Astrocyte of the cerebellum (primary cell): ENCODE measurements around the gene MATN4.

Experiments
- DNase-seq: peaks from one replicate; pipeline ENCODE4 v3.0.0-alpha.2; 2011; ENCODE audit warnings: low read depth
- H3K4me3 ChIP-seq: 2 replicates; pipeline ENCODE4 v1.5.1; 2011; ENCODE audit warnings: mild to moderate bottlenecking, low read depth, low read length, moderate library complexity
- in situ Hi-C: cut with HindIII; loops from 2 replicates; pipeline ENCODE4 v1.10.0; 2017; ENCODE audit warnings: low sequenced_read_pairs
- TF ChIP-seq, protein P1 (sequence below): IDR thresholded peaks from 2 replicates; pipeline ENCODE4 v1.5.1; 2012; ENCODE audit warnings: low read length, low read depth, moderate library complexity, mild to moderate bottlenecking; ENCODE audit errors: missing control alignments

Gene MATN4

DNA sequence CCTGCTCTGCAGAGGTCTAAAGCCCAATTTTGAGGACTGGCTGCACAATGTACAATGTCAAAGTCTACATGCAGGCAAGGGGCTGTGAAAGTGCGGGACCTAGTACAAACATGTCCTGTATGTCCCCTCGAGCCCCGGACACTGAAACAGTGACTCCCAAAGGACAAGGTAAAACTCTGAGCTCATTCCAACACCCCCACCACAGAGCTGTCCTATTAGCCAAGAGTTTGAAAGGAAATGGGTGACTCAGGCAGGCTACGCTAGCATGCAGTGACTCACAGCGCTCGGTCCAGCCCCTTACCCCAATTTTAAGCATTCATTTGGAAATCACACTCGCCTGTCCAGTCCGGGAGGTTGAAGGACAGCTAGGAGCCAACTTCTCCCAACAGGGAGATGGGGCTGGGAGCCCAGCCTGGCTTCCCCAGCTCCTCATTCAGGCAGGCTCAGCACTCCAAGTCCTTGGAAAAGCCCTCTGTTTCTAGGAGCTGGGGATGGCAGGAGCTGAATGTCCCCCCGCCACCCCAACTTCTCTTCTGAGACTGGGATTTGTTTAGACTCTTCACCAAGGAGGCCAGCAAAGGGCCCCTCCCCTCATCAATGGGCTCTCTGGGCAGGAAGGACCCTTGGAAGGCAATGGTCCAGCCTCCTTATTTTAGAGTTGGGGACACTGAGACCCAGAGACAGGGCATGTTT lies 36.2 kb upstream of the MATN4 start:
- H3K4me3 ChIP-seq = peak overlapping the region; percentile 90
- in situ Hi-C loops = no loop called here
- peak; percentile 68 for DNase-seq
- TF ChIP-seq, protein P1, sequence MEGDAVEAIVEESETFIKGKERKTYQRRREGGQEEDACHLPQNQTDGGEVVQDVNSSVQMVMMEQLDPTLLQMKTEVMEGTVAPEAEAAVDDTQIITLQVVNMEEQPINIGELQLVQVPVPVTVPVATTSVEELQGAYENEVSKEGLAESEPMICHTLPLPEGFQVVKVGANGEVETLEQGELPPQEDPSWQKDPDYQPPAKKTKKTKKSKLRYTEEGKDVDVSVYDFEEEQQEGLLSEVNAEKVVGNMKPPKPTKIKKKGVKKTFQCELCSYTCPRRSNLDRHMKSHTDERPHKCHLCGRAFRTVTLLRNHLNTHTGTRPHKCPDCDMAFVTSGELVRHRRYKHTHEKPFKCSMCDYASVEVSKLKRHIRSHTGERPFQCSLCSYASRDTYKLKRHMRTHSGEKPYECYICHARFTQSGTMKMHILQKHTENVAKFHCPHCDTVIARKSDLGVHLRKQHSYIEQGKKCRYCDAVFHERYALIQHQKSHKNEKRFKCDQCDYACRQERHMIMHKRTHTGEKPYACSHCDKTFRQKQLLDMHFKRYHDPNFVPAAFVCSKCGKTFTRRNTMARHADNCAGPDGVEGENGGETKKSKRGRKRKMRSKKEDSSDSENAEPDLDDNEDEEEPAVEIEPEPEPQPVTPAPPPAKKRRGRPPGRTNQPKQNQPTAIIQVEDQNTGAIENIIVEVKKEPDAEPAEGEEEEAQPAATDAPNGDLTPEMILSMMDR = no peak

DNA sequence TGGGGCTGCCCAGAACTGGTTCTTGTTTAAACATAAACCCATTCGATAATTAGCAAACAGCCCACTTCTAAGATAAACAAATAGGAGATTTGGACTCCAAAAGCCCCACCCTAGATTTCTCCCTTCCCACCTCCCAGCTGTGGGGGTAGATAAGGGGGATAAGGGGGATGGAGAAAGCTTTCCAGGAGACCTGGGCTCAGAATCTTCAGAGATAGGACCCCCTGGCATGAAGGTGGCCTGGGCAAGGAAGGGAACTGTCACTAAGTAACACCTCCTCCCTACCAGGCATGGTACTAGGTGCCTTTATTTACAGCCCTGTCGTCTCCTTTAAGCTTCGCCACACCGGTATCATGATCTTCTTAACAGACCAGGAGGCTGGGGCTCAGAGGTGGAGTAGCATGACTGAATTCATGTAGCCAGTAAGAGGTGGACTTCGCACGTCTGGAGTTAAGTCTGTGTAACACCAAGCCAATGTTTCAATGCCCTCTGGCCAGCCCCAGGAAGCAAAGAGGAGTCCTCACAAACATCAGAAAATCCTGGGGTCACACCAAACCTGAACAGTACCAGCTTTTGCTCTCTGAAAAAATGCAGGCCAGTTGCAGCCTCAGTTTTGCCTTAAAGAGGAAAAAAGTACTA lies 35.6 kb upstream of the MATN4 start:
- TF ChIP-seq, protein P1 = no peak
- peak overlapping the region; percentile 90 for H3K4me3 ChIP-seq
- in situ Hi-C loops = no loop called here
- no peak for DNase-seq

GRCh38 chr20:45342855-45343531 lies 34.9 kb upstream of the MATN4 start:
- DNase-seq = no peak
- TF ChIP-seq, protein P1 = no peak
- H3K4me3 ChIP-seq = peak overlapping the region; percentile 22
- in situ Hi-C loops = no loop called here

GRCh38 chr20:45341939-45342854 lies 34.1 kb upstream of the MATN4 start:
- H3K4me3 ChIP-seq = peak overlapping the region; percentile 22

DNA sequence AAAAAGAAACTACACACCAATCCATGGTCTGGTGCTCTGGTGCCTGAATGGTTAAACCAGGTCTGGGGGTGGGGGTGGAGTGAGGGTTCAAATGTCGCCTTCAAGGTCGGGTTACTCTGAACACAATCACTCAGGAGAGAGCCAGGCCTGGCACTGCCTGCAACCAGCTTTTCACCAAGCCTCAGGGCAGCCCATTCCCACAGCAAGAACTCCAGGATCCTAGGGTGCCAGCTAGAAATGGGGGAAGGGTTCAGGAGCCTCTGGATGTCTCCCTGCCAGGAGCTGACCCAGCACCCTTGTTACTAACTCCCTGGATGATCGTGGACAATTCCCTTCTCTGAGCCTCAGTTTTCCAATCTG lies 33.5 kb upstream of the MATN4 start:
- in situ Hi-C loops = no loop called here
- TF ChIP-seq, protein P1 = no peak
- DNase-seq = no peak
- peak overlapping the region; percentile 22 for H3K4me3 ChIP-seq

More at GRCh38 chr20:45341939-45342854, 34.1 kb upstream of the MATN4 start:
- in situ Hi-C loops = no loop called here
- TF ChIP-seq, protein P1 = no peak
- DNase-seq = no peak

DNA sequence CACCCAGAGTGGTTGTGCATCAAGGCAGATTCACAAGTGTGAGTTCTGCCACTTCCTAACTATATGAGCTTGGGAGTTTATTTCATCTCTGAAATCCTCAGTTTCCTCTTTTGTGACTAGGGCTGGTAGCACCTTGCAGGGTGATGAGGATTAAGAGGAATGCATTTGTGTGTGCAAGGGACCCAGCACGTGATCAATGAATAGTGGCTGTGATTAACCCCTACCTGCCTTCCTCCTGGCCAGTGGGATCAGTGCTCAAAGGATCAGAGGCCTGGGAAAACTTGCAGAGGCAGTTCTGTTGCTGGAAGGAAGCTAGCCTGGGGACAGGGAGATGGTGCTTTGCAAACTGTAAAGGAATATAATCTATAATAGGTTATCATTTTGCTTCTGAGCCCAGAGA lies 32.9 kb upstream of the MATN4 start:
- no peak overlapping the region for H3K4me3 ChIP-seq
- in situ Hi-C loops = no loop called here
- TF ChIP-seq, protein P1 = no peak
- DNase-seq = no peak
